ENCODE measurements around the gene KCTD2.

- TF ChIP-seq CTCF (IDR thresholded peaks at IDR 0.05), result no peak
- no peak for TF ChIP-seq POLR2A (IDR thresholded peaks at IDR 0.05)
- no peak for TF ChIP-seq POLR2AphosphoS5 (IDR thresholded peaks at IDR 0.05)
These were observed 47.9 kb downstream of the KCTD2 start for GRCh38 chr17:75094871-75095399.
